Spleen (tissue), 11 donors: ENCODE data around the gene PDE2A. TPM values are rescaled to one million over a fixed set of nuclear protein-coding genes. Genes with fewer than 3 reads are reported as not detected.
A peak's percentile ranks its signal among the peaks of the same experiment; 100 is the strongest.
"Not testable (repeated sequence)": the region's sequence is repeated elsewhere in the genome, so short reads cannot be mapped to it uniquely, and the experiment has no call there.

Experiments
- DNase-seq: peaks from one replicate; pipeline ENCODE4 v3.0.0-alpha.2; 2020
- H3K27ac ChIP-seq, 8 donors: fragments of 200-600 bp; sonication (generic) in 7 of 8; 1 replicate in 4 of 8; 2 replicates in 4 of 8; pipeline versions ENCODE4 v1.5.0 to v1.8.0; 2016 to 2021; ENCODE audit warnings: inconsistent platforms in 4 of 8, mild to moderate bottlenecking in 4 of 8, moderate library complexity in 1 of 8
- H3K27me3 ChIP-seq, 7 donors: fragments of 200-600 bp; sonication (generic) in 6 of 7; replicated peaks in 1 of 7; 1 replicate in 4 of 7; 2 replicates in 3 of 7; pipeline versions ENCODE4 v1.5.0 to v1.8.0; 2016 to 2021; ENCODE audit warnings: inconsistent platforms in 3 of 7, mild to moderate bottlenecking in 1 of 7
- H3K36me3 ChIP-seq, 6 donors: fragments of 200-600 bp; sonication (generic) in 5 of 6; 1 replicate in 4 of 6; 2 replicates in 2 of 6; pipeline versions ENCODE4 v1.5.0 to v1.8.0; 2016 to 2021; ENCODE audit warnings: inconsistent platforms in 2 of 6
- H3K4me1 ChIP-seq, 6 donors: fragments of 200-600 bp; sonication (generic) in 5 of 6; 1 replicate in 3 of 6; 2 replicates in 3 of 6; pipeline versions ENCODE4 v1.5.0 to v1.8.0; 2016 to 2021; ENCODE audit warnings: inconsistent platforms in 3 of 6
- H3K4me3 ChIP-seq, 8 donors: fragments of 200-600 bp; sonication (generic) in 7 of 8; 1 replicate in 4 of 8; 2 replicates in 4 of 8; pipeline versions ENCODE4 v1.5.0 to v1.8.0; 2016 to 2021; ENCODE audit warnings: inconsistent platforms in 4 of 8, mild to moderate bottlenecking in 4 of 8, moderate library complexity in 2 of 8
- H3K9me3 ChIP-seq, 8 donors: fragments of 200-600 bp; sonication (generic) in 7 of 8; 1 replicate in 4 of 8; 2 replicates in 4 of 8; pipeline versions ENCODE4 v1.5.0 to v1.8.0; 2016 to 2021; ENCODE audit warnings: inconsistent platforms in 4 of 8
- POLR2A ChIP-seq, 3 donors: fragments of 450-650 bp; IDR thresholded peaks; one replicate each; pipeline ENCODE4 v1.5.1; 2017; ENCODE audit warnings: antibody characterized with exemption in 3 of 3, mild to moderate bottlenecking in 1 of 3
- POLR2AphosphoS5 ChIP-seq, 3 donors: sonication (generic); formaldehyde crosslinking; IDR thresholded peaks; one replicate each; pipeline ENCODE4 v1.5.1; 2017; ENCODE audit warnings: antibody characterized with exemption in 3 of 3
- WGBS, 5 donors: extraction: QIAGEN DNeasy Blood & Tissue Kit in 3 of 5; methylation state at CpG; one replicate each; pipeline versions ENCODE4 v1.1.5 to v1.1.7; 2013 to 2018; 5-methylcytosine and 5-hydroxymethylcytosine counted together
- intact Hi-C: fragments of 100-400 bp; cut with DNase I; formaldehyde crosslinking; loops from one replicate; pipeline ENCODE4 v1.15.0; 2023; ENCODE audit warnings: low total_unique reads
- polyA plus RNA-seq, 3 donors: library from polyadenylated mRNA; stranded (reverse); fragments of 200-250 nt; gene quantifications; one replicate each; pipeline ENCODE4 v1.2.1, GENCODE V29; 2013
- total RNA-seq, 7 donors: library from RNA; depleted of rRNA in 3 of 7; stranded (reverse); fragments of >200 nt in 3 of 7; fragmentation: NEBNext Ultra II Directional in 4 of 7; extraction: Animal tissue kit (Norgen Biotek cat#: 25700) in 4 of 7; gene quantifications; one replicate each; pipeline versions ENCODE4 v1.1.0 to v1.2.1, GENCODE V29; 2016 to 2021
- TF ChIP-seq, protein P1 (sequence below), 11 experiments: fragments of 200-600 bp in 7 of 11; fragments of 450-650 bp in 4 of 11; sonication (generic) in 4 of 11; IDR thresholded peaks in 8 of 11; conservative IDR thresholded peaks in 3 of 11; 1 replicate in 7 of 11; 2 replicates in 4 of 11; pipeline versions ENCODE4 v1.4.0 to v1.8.0; 2016 to 2021; ENCODE audit warnings: antibody characterized with exemption in 11 of 11, inconsistent platforms in 4 of 11, mild to moderate bottlenecking in 1 of 11
- donor health status: healthy with polysubstance abuse.
- donor health status: DM: no; HTN: no; CAD: no; lungs with moderate emphysema.
- donor health status: DM: no; HTN: no; CAD: no.
- donor health status: Bipolar disorder and iron deficiency.
- donor health status: healthy.
- donor health status: DM: no; HTN: no; CAD: no.
- donor health status: DM: yes; HTN: yes; CAD: no.

The PDE2A gene
- total and polyA plus RNA-seq, 10 donors, result 58.2 to 584 (median 333) TPM

DNA sequence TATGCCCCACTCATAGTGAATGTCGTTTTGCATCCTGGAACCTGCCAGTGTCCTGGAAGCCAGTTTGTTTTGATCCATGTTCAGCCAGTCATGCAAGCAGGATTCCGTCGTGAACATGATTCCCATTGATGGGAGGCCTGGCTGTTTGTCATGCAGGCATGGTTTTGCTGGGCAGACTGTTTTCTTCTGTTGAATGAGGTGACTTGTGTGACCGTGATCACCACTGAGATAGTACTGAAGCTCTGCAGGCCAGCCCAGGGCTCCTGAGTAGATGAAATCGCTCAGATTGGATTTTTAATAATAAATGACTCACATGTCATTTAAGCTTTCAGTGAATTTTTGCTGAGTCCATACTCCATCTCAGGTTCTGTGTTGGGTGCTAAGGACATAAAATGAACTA is 117.8 kb downstream of the PDE2A start:
- Histone ChIP-seq H3K27ac (no peak overlapping the region), H3K36me3 (no peaks in the 10 kb centered on the region), H3K27me3 (peaks cover 0 to 12% (median 0%) of the 10 kb centered on the region in 7 donors), H3K4me1 (no peaks in the 10 kb centered on the region), H3K9me3 (no peaks in the 10 kb centered on the region), H3K4me3 (no peak overlapping the region)
- intact Hi-C loops, result no loop called here
- no peak for DNase-seq
- TF ChIP-seq, protein P1, sequence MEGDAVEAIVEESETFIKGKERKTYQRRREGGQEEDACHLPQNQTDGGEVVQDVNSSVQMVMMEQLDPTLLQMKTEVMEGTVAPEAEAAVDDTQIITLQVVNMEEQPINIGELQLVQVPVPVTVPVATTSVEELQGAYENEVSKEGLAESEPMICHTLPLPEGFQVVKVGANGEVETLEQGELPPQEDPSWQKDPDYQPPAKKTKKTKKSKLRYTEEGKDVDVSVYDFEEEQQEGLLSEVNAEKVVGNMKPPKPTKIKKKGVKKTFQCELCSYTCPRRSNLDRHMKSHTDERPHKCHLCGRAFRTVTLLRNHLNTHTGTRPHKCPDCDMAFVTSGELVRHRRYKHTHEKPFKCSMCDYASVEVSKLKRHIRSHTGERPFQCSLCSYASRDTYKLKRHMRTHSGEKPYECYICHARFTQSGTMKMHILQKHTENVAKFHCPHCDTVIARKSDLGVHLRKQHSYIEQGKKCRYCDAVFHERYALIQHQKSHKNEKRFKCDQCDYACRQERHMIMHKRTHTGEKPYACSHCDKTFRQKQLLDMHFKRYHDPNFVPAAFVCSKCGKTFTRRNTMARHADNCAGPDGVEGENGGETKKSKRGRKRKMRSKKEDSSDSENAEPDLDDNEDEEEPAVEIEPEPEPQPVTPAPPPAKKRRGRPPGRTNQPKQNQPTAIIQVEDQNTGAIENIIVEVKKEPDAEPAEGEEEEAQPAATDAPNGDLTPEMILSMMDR (IDR thresholded peaks at IDR 0.05 in 8 of 11, conservative IDR thresholded peaks at IDR 0.05 in 3 of 11), result no peak
- TF ChIP-seq POLR2A (IDR thresholded peaks at IDR 0.05) (no peak), POLR2AphosphoS5 (IDR thresholded peaks at IDR 0.05) (no peak)
- 85 to 91% (median 87%) methylated on average over 5 of the region's 5 CpGs for WGBS, 5 donors

DNA sequence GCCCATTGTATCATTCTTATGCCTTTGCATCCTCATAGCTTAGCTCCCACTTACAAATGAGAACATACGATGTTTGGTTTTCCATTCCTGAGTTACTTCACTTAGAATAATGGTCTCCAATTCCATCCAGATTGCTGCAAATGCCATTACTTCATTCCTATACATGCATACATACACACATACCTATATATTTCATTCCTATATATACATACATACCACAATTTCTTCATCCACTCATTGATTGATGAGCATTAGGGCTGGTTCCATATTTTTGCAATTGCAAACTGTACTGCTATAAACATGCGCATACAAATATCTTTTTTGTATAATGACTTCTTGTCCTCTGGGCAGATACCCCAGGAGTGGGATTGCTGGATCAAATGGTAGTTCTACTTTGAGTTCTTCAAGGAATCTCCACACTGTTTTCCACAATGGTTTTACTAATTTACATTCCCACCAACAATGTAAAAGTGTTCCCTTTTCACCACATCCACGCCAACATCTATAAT is 119.2 kb downstream of the PDE2A start:
- DNase-seq, H3K4me1 ChIP-seq, H3K4me3 ChIP-seq, H3K9me3 ChIP-seq, H3K27ac ChIP-seq, intact Hi-C loops, H3K36me3 ChIP-seq: not testable (repeated sequence)
- 82 to 97% (median 92%) methylated on average over 3 of the region's 3 CpGs for WGBS, 5 donors
- H3K27me3 ChIP-seq, result peaks cover 0 to 12% (median 0%) of the 10 kb centered on the region in 7 donors

DNA sequence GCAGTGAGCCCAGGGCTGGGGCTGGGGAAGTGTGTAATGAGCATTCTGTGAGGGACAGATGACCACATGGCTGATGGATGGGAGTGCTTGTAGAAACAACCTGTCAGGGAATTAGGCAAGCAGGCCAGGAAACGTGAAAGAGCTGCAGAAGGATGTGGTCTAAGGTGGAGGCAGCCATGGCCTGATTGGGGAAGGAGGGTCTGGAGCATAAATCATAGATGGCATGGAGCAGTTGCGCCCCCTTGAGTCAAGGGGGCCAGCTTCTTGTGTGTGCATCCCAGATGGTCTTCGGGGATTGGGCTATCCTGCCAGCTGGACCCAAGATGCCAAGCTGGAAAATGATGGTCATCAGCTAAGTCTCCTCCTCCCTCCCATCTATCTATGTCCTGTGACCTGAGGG is 120.5 kb downstream of the PDE2A start:
- no peaks in the 10 kb centered on the region for H3K9me3 ChIP-seq
- H3K4me3 ChIP-seq, result no peak overlapping the region
- DNase-seq, result no peak
- TF ChIP-seq POLR2A (IDR thresholded peaks at IDR 0.05), result no peak
- TF ChIP-seq POLR2AphosphoS5 (IDR thresholded peaks at IDR 0.05), result no peak
- TF ChIP-seq, protein P1 (IDR thresholded peaks at IDR 0.05 in 8 of 11, conservative IDR thresholded peaks at IDR 0.05 in 3 of 11), result peak in 8 of 11 experiments; percentile 6 to 47 (median 40)
- H3K36me3 ChIP-seq, result no peaks in the 10 kb centered on the region
- no peaks in the 10 kb centered on the region for H3K4me1 ChIP-seq
- H3K27me3 ChIP-seq, result peaks cover 0 to 12% (median 0%) of the 10 kb centered on the region in 7 donors
- WGBS, 5 donors, result 33 to 52% (median 44%) methylated on average over 3 of the region's 3 CpGs
- H3K27ac ChIP-seq, result no peak overlapping the region
- intact Hi-C loops, result no loop called here

DNA sequence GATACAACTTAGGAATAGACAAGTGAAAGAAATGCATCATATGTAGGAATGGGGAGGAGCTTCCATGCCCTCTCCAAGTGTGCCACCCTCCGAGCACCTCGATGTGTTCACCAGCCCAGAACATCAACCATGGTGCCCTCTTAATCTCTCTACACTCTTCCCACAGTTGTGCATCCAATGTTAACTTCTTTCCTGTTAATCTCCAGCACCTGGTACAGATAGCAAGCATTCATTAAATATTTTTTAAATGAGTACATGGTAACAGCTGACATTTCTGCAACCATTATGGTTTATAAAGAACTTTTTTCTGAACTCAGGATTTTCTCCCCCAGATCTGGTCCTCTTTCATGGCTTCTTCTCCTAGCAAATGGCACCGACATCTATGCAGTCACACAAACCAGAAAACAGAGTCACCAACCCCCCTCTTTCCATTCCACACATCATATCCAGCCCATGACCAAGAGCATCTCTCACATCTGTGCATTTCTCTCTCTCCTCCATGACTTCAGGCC is 121.8 kb downstream of the PDE2A start:
- intact Hi-C loops, result no loop called here
- 84 to 96% (median 92%) methylated on average over 3 of the region's 3 CpGs for WGBS, 5 donors
- Histone ChIP-seq H3K4me3 (no peak overlapping the region), H3K27me3 (peaks cover 0 to 12% (median 0%) of the 10 kb centered on the region in 7 donors), H3K4me1 (no peaks in the 10 kb centered on the region), H3K27ac (no peak overlapping the region), H3K36me3 (no peaks in the 10 kb centered on the region), H3K9me3 (no peaks in the 10 kb centered on the region)
- no peak for DNase-seq
- TF ChIP-seq POLR2AphosphoS5 (IDR thresholded peaks at IDR 0.05) (no peak), POLR2A (IDR thresholded peaks at IDR 0.05) (no peak)
- TF ChIP-seq, protein P1 (IDR thresholded peaks at IDR 0.05 in 8 of 11, conservative IDR thresholded peaks at IDR 0.05 in 3 of 11), result no peak
